ENCODE measurements around the gene MACROD2.

MACROD2 gene

GRCh38 chr20:15739035-15739434 is 1743.7 kb downstream of the MACROD2 start:
- no peak overlapping the region for H3K4me3 ChIP-seq (replicated peaks; ENCODE audit: low read depth, low read length)
- no peak for DNase-seq (ENCODE audit: extremely low read depth, low read depth)
- TF ChIP-seq CTCF (IDR thresholded peaks at IDR 0.05; ENCODE audit: low read depth, low read length, missing control alignments) = no peak

DNA sequence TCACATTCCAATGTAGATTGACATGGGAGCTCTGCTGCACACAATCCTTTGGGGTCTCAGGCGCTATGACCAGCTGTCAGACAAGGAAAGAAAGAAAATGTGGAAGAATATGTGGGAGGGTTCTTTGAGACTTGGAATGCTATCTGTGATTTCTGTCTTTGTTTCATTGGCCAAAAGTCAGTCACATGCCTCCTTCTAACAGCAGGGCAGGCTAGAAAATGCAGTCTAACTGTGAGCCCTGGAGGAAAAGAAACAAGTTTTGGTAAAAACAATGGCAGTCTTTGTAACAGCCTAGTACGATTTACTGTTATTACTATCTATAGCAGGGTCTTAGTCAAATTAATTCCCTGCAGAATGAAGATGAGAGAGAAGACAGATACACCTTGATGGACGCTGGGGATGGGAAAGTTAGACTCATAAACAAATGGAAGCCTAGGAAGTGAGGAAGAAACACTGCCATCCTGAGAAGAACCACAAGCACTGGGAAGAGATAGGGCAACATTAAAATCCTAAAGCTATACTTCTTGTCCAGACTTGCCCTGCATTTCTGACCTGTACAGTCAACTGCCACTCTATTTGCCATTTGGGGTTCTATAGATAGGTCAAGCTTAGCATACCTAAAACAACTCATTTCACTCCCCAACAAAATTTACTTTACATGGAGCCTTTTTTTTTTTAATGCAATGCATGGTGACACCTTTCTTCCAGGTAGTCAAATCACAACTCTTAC is 1744.9 kb downstream of the MACROD2 start:
- no peak for DNase-seq (ENCODE audit: extremely low read depth, low read depth)
- H3K4me3 ChIP-seq (replicated peaks; ENCODE audit: low read depth, low read length) = no peak overlapping the region
- TF ChIP-seq CTCF (IDR thresholded peaks at IDR 0.05; ENCODE audit: low read depth, low read length, missing control alignments) = no peak

DNA sequence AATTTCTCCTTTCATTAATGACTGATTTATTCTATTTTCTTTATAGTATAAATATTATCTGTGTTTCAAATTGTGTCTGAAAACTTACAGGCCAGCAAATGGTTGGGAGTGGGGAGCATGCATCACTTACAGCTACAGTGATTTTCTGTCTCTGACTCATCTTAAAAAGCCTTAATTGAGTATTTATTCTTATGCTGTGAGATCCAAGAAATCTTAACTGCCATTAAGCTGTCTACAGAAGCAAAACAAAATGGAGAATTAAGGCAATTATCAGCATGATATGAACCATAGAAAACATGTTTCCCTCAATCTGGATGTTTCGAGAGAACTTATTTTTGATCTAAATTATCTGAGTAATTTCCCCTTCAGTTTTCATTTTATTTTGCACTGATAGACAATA is 1746.8 kb downstream of the MACROD2 start:
- TF ChIP-seq CTCF (IDR thresholded peaks at IDR 0.05; ENCODE audit: low read depth, low read length, missing control alignments) = no peak
- H3K4me3 ChIP-seq (replicated peaks; ENCODE audit: low read depth, low read length) = no peak overlapping the region
- DNase-seq (ENCODE audit: extremely low read depth, low read depth) = no peak

GRCh38 chr20:15742627-15743026 is 1747.3 kb downstream of the MACROD2 start:
- no peak for TF ChIP-seq CTCF (IDR thresholded peaks at IDR 0.05; ENCODE audit: low read depth, low read length, missing control alignments)
- no peak overlapping the region for H3K4me3 ChIP-seq (replicated peaks; ENCODE audit: low read depth, low read length)
- no peak for DNase-seq (ENCODE audit: extremely low read depth, low read depth)

- DNase-seq (ENCODE audit: extremely low read depth, low read depth) = no peak
- TF ChIP-seq CTCF (IDR thresholded peaks at IDR 0.05; ENCODE audit: low read depth, low read length, missing control alignments) = no peak
- no peak overlapping the region for H3K4me3 ChIP-seq (replicated peaks; ENCODE audit: low read depth, low read length)
Observed at GRCh38 chr20:15756002-15756753, 1760.9 kb downstream of the MACROD2 start.

DNA sequence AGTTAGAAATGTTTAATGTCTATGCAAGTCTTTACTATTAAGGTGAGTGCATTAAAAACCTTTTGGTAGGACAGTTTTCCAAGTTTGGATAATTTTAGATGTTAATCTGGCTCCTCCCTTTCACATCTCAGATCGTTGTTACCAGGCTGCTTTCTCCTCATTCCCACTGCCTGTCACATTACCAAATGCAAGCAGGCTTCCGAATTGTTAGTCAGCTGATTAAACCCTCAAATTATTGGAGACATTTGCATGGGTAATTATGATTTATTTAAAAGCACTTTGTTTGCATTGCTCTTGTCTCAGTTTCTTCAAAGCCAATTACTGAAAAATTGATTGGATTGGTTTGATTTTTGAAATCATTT is 1761.4 kb downstream of the MACROD2 start:
- no peak for TF ChIP-seq CTCF (IDR thresholded peaks at IDR 0.05; ENCODE audit: low read depth, low read length, missing control alignments)
- no peak for DNase-seq (ENCODE audit: extremely low read depth, low read depth)
- H3K4me3 ChIP-seq (replicated peaks; ENCODE audit: low read depth, low read length) = no peak overlapping the region

Data from HFF-Myc (cell line).